ENCODE results near the gene WWP2. TPM values are rescaled to one million over a fixed set of nuclear protein-coding genes. Genes with fewer than 3 reads are reported as not detected.

Gene WWP2
- total RNA-seq, 1 experiment from 2014 or later = 22.8 TPM

GRCh38 chr16:69870761-69871160 lies 108.6 kb downstream of the WWP2 start:
- no peak for TF ChIP-seq TCF7L2 (IDR thresholded peaks at IDR 0.05; ENCODE audit: low read depth, low read length)
- TF ChIP-seq REST (IDR thresholded peaks at IDR 0.05; ENCODE audit: insufficient read depth in 1 of 2, low read depth in 2 of 2, low read length in 1 of 2) = no peak
- TF ChIP-seq CTCF (IDR thresholded peaks at IDR 0.05) = no peak
- no peak for TF ChIP-seq SIN3A (IDR thresholded peaks at IDR 0.05; ENCODE audit: borderline replicate concordance, insufficient read depth, low read depth, low read length)
- no peak for TF ChIP-seq POLR2AphosphoS5 (IDR thresholded peaks at IDR 0.05; ENCODE audit: low read depth, low read length)
- ChIA-PET CTCF (no interaction called here), POLR2A (no interaction called here)
- intact Hi-C loops (cut with micrococcal nuclease; ENCODE audit: unreplicated experiment) (no loop called here), in situ Hi-C loops (cut with HindIII; ENCODE audit: low pct_unique_long_range_greater_than_20kb, low sequenced_read_pairs) (no loop called here)
- Histone ChIP-seq H3K4me3 (ENCODE audit: low read depth in 2 of 2, low read length in 2 of 2) (no peak overlapping the region), H3K27ac (ENCODE audit: low read length) (no peak overlapping the region), H3K4me1 (ENCODE audit: control insufficient read depth, insufficient read depth, low read length) (no peaks in the 10 kb centered on the region), H3K9me3 (ENCODE audit: control insufficient read depth, insufficient read depth, low read depth, low read length) (no peaks in the 10 kb centered on the region), H3K27me3 (ENCODE audit: control insufficient read depth, insufficient read depth, low read length) (no peaks in the 10 kb centered on the region), H3K36me3 (ENCODE audit: control insufficient read depth, insufficient read depth, low read length) (no peaks in the 10 kb centered on the region)
- BruUV-seq (replicated peaks) = no TSS peak
- ATAC-seq (no peak), DNase-seq (ENCODE audit: low read depth, low spot score) (no peak)

GRCh38 chr16:69871708-69872107 lies 109.6 kb downstream of the WWP2 start:
- ATAC-seq = no peak
- in situ Hi-C loops (cut with HindIII; ENCODE audit: low pct_unique_long_range_greater_than_20kb, low sequenced_read_pairs) = no loop called here
- Histone ChIP-seq H3K4me3 (ENCODE audit: low read depth in 2 of 2, low read length in 2 of 2) (no peak overlapping the region), H3K36me3 (ENCODE audit: control insufficient read depth, insufficient read depth, low read length) (no peaks in the 10 kb centered on the region), H3K4me1 (ENCODE audit: control insufficient read depth, insufficient read depth, low read length) (no peaks in the 10 kb centered on the region), H3K27me3 (ENCODE audit: control insufficient read depth, insufficient read depth, low read length) (no peaks in the 10 kb centered on the region), H3K27ac (ENCODE audit: low read length) (no peak overlapping the region), H3K9me3 (ENCODE audit: control insufficient read depth, insufficient read depth, low read depth, low read length) (no peaks in the 10 kb centered on the region)
- ChIA-PET POLR2A (no interaction called here), CTCF (no interaction called here)
- no TSS peak for BruUV-seq (replicated peaks)
- intact Hi-C loops (cut with micrococcal nuclease; ENCODE audit: unreplicated experiment) = no loop called here
- TF ChIP-seq CTCF (IDR thresholded peaks at IDR 0.05) = no peak
- no peak for TF ChIP-seq REST (IDR thresholded peaks at IDR 0.05; ENCODE audit: insufficient read depth in 1 of 2, low read depth in 2 of 2, low read length in 1 of 2)
- TF ChIP-seq TCF7L2 (IDR thresholded peaks at IDR 0.05; ENCODE audit: low read depth, low read length) = no peak
- TF ChIP-seq POLR2AphosphoS5 (IDR thresholded peaks at IDR 0.05; ENCODE audit: low read depth, low read length) = no peak
- TF ChIP-seq SIN3A (IDR thresholded peaks at IDR 0.05; ENCODE audit: borderline replicate concordance, insufficient read depth, low read depth, low read length) = no peak
- no peak for DNase-seq (ENCODE audit: low read depth, low spot score)
